ENCODE data around the gene NFATC2IP. TPM values are rescaled to one million over a fixed set of nuclear protein-coding genes. Genes with fewer than 3 reads are reported as not detected.

NFATC2IP gene
- total RNA-seq = 11.2 TPM

DNA sequence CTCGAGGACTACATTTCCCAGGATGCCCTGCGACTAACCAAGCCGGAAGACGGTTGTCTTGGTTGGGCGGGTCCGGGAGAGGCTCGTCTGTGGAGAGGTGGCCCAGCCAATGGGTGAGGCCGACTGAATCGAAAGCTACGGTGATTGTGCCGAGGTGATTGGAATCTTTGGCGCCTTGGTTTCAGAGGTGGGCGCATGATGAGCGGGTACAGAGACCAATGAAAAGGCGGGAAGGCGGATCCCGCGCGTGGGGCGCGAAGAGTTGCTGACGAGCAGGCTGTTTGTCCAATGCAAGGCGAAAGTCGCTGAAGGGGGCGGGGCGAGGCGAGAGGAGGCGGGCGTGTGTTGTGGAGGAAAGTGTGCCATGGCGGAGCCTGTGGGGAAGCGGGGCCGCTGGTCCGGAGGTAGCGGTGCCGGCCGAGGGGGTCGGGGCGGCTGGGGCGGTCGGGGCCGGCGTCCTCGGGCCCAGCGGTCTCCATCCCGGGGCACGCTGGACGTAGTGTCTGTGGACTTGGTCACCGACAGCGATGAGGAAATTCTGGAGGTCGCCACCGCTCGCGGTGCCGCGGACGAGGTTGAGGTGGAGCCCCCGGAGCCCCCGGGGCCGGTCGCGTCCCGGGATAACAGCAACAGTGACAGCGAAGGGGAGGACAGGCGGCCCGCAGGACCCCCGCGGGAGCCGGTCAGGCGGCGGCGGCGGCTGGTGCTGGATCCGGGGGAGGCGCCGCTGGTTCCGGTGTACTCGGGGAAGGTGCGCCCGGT lies at the start of gene NFATC2IP:
TSS of gene NFATC2IP (plus strand) at position 290 of the 762 bp plus-strand sequence. CDS start at position 365, 75 bp downstream.
- H3K27me3 ChIP-seq = no peaks in the 10 kb centered on the region
- H3K4me3 ChIP-seq = peak within 1 kb of the TSS; percentile 71 to 100
- intact Hi-C loops (cut with DNase I) = loop anchor here (1.0 kb wide), 6 partner anchors 23 to 128 kb away; partner anchors contain the start of genes RABEP2, SH2B1, SPNS1 and TUFM
- TF ChIP-seq, protein P1, sequence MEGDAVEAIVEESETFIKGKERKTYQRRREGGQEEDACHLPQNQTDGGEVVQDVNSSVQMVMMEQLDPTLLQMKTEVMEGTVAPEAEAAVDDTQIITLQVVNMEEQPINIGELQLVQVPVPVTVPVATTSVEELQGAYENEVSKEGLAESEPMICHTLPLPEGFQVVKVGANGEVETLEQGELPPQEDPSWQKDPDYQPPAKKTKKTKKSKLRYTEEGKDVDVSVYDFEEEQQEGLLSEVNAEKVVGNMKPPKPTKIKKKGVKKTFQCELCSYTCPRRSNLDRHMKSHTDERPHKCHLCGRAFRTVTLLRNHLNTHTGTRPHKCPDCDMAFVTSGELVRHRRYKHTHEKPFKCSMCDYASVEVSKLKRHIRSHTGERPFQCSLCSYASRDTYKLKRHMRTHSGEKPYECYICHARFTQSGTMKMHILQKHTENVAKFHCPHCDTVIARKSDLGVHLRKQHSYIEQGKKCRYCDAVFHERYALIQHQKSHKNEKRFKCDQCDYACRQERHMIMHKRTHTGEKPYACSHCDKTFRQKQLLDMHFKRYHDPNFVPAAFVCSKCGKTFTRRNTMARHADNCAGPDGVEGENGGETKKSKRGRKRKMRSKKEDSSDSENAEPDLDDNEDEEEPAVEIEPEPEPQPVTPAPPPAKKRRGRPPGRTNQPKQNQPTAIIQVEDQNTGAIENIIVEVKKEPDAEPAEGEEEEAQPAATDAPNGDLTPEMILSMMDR (IDR thresholded peaks at IDR 0.05) = no peak
- peak; percentile 99 to 100 for DNase-seq (ENCODE audit: low spot score in 2 of 2)
- H3K36me3 ChIP-seq = peaks cover 13 to 28% of the 10 kb centered on the region in 2 donors
- H3K4me1 ChIP-seq = peaks cover 3 to 9% of the 10 kb centered on the region in 2 donors
- H3K9me3 ChIP-seq = no peaks in the 10 kb centered on the region
- H3K27ac ChIP-seq = peak within 1 kb of the TSS; percentile 84 to 89

DNA sequence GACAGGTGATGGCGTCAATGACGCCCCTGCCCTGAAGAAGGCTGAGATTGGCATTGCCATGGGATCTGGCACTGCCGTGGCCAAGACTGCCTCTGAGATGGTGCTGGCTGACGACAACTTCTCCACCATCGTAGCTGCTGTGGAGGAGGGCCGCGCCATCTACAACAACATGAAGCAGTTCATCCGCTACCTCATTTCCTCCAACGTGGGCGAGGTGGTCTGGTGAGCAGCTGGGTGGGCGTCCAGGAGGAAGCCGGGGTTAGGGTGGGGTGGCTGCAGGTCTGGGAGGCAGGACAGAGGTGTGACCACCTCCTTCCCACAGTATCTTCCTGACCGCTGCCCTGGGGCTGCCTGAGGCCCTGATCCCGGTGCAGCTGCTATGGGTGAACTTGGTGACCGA lies 48.9 kb upstream of the NFATC2IP start:
- H3K27ac ChIP-seq = no peak overlapping the region
- TF ChIP-seq, protein P1 (IDR thresholded peaks at IDR 0.05) = no peak
- H3K27me3 ChIP-seq = no peaks in the 10 kb centered on the region
- intact Hi-C loops (cut with DNase I) = no loop called here
- no peaks in the 10 kb centered on the region for H3K9me3 ChIP-seq
- H3K4me1 ChIP-seq = no peaks in the 10 kb centered on the region
- H3K36me3 ChIP-seq = peaks cover 10% of the 10 kb centered on the region in 2 donors
- H3K4me3 ChIP-seq = no peak overlapping the region
- DNase-seq (ENCODE audit: low spot score in 2 of 2) = no peak

DNA sequence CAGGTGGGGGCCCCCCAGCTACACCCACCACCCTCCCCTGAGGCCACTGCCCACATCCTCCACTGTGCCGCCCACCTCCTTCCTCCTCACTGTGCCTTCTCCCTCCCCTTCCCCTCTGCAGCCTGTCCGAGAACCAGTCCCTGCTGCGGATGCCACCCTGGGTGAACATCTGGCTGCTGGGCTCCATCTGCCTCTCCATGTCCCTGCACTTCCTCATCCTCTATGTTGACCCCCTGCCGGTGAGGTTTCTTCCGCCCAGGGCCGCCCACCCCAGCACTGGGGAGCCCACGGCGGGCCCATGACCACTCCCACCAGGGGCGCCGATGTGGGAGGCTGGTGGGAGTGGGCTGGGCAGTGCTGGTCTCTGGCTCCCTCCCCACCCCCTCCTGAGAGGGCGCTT lies 47.8 kb upstream of the NFATC2IP start:
- Histone ChIP-seq H3K4me3 (no peak overlapping the region), H3K36me3 (peaks cover 15 to 16% of the 10 kb centered on the region in 2 donors), H3K27ac (no peak overlapping the region), H3K9me3 (no peaks in the 10 kb centered on the region), H3K4me1 (no peaks in the 10 kb centered on the region), H3K27me3 (no peaks in the 10 kb centered on the region)
- TF ChIP-seq, protein P1 (IDR thresholded peaks at IDR 0.05) = no peak
- no peak for DNase-seq (ENCODE audit: low spot score in 2 of 2)
- intact Hi-C loops (cut with DNase I) = no loop called here

DNA sequence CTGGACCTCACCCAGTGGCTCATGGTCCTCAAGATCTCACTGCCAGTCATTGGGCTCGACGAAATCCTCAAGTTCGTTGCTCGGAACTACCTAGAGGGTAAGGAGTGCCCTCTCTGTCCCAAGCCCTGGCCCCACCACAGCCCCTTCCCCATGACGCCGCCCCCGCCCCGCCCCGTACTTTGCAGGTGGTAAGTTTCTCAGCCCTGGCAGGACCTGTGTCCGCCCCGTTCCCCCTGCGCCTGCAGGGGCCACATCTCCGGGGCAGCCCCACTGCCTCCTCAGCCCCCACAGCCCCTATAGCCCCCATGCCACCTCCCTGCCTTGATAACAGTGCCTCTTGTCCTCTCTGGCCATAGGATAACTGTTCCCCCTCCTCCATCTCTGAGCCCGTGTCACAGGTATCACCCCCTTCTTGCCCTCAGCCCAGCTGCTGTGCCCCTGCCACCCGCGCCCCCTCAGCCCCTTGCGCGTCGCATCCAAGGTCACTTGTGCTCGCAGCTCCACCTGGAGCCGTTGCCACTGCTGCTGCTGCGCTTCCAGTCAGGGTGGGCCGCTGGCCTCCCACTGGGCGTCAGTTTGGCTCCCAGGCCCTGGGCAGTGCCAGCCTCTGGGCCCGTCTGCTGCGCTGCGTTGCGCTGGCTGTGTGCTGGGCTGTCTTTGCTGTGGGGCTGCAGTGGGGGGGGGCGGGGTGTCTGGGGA lies 47.2 kb upstream of the NFATC2IP start:
- Histone ChIP-seq H3K36me3 (peaks cover 20% of the 10 kb centered on the region in 2 donors), H3K9me3 (no peaks in the 10 kb centered on the region), H3K27ac (no peak overlapping the region), H3K4me3 (no peak overlapping the region), H3K27me3 (no peaks in the 10 kb centered on the region), H3K4me1 (no peaks in the 10 kb centered on the region)
- TF ChIP-seq, protein P1 (IDR thresholded peaks at IDR 0.05) = no peak
- no peak for DNase-seq (ENCODE audit: low spot score in 2 of 2)
- intact Hi-C loops (cut with DNase I) = no loop called here

DNA sequence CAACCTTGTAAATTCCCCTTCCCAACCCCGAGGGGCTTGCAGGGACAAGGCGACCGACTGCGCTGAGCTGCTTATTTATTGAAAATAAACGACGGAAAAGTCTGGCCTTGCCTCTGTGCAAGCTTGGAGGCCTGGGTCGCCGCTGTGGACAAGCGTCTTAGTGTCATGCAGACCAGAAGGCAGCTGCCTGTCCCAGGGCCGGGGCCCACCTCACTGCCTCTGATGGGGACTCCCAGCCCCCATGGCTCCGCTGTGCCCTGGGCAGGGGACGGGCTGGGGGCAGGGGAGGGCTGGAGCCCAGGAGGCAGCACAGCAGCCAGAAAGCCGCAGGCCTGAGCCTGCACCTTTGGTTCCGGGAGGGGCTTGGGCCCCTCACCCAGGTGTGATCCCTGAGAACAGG lies 46.4 kb upstream of the NFATC2IP start:
- intact Hi-C loops (cut with DNase I) = no loop called here
- TF ChIP-seq, protein P1 (IDR thresholded peaks at IDR 0.05) = no peak
- no peaks in the 10 kb centered on the region for H3K9me3 ChIP-seq
- no peaks in the 10 kb centered on the region for H3K4me1 ChIP-seq
- no peaks in the 10 kb centered on the region for H3K27me3 ChIP-seq
- peaks cover 22 to 27% of the 10 kb centered on the region in 2 donors for H3K36me3 ChIP-seq
- no peak for DNase-seq (ENCODE audit: low spot score in 2 of 2)
- H3K4me3 ChIP-seq = no peak overlapping the region
- H3K27ac ChIP-seq = no peak overlapping the region
